ENCODE data around the gene CMPK2. TPM values are rescaled to one million over a fixed set of nuclear protein-coding genes. Genes with fewer than 3 reads are reported as not detected.
A peak's percentile ranks its signal among the peaks of the same experiment; 100 is the strongest.

Gene CMPK2
- total RNA-seq (1 to 10 TPM; 2.5 to 4.3 (median 3.5) TPM), polyA plus RNA-seq (1 to 10 TPM; 1.7 to 2.4 TPM)

- H3K4me3 ChIP-seq, result peak within 1 kb of the TSS; percentile 48 to 89 (median 86)
- 0% methylated on average over 101 to 115 of the region's 115 CpGs for WGBS, 2 donors
- no peaks in the 10 kb centered on the region for H3K27me3 ChIP-seq
- TF ChIP-seq CTCF (IDR thresholded peaks at IDR 0.05), result no peak
- H3K9me3 ChIP-seq, result no peaks in the 10 kb centered on the region
- DNase-seq (peak; percentile 68 to 90 (median 73)), ATAC-seq (peak; percentile 79 to 84 (median 82)), FAIRE-seq (no peak)
- intact Hi-C loops (cut with DNase I), result no loop called here
- no peaks in the 10 kb centered on the region for H3K36me3 ChIP-seq
- H3K4me1 ChIP-seq, result peaks cover 0 to 5% (median 0%) of the 10 kb centered on the region in 3 donors
- peak within 1 kb of the TSS; percentile 85 to 91 (median 87) for H3K27ac ChIP-seq
Observed at GRCh38 chr2:6865346-6866274, at the start of gene CMPK2. Gene CMPK2 (minus strand): TSS chr2:6865907. CDS start chr2:6865696, 211 bp downstream.

- no peak for FAIRE-seq
- intact Hi-C loops (cut with DNase I), result loop anchor here in 1 of 3 donors (5.0 kb wide), 1 partner anchor 117 kb away; no protein-coding TSS in a partner anchor
Observed at GRCh38 chr2:6915399-6915798, 49.7 kb upstream of the CMPK2 start.

GRCh38 chr2:6914828-6915227 is 49.1 kb upstream of the CMPK2 start:
- no peaks in the 10 kb centered on the region for H3K36me3 ChIP-seq
- peaks cover 1 to 14% (median 5%) of the 10 kb centered on the region in 3 donors for H3K4me1 ChIP-seq
- intact Hi-C loops (cut with DNase I), result loop anchor here in 1 of 3 donors (5.0 kb wide), 1 partner anchor 117 kb away; no protein-coding TSS in a partner anchor
- DNase-seq (peak in 1 of 6 donors; percentile 59), FAIRE-seq (no peak), ATAC-seq (peak in 3 of 4 donors; percentile 9 to 33 (median 15))
- 75 to 83% methylated on average over 3 of the region's 3 CpGs for WGBS, 2 donors
- H3K9me3 ChIP-seq, result no peaks in the 10 kb centered on the region
- H3K4me3 ChIP-seq, result no peak overlapping the region
- TF ChIP-seq CTCF (IDR thresholded peaks at IDR 0.05), result no peak
- no peak overlapping the region for H3K27ac ChIP-seq
- H3K27me3 ChIP-seq, result no peaks in the 10 kb centered on the region

More at GRCh38 chr2:6915399-6915798, 49.7 kb upstream of the CMPK2 start:
- DNase-seq, result no peak
- H3K4me1 ChIP-seq, result peaks cover 7 to 20% (median 10%) of the 10 kb centered on the region in 3 donors
- TF ChIP-seq CTCF (IDR thresholded peaks at IDR 0.05), result no peak
- H3K27me3 ChIP-seq, result no peaks in the 10 kb centered on the region
- no peak overlapping the region for H3K4me3 ChIP-seq
- 89 to 92% methylated on average over 2 of the region's 2 CpGs for WGBS, 2 donors
- no peak overlapping the region for H3K27ac ChIP-seq
- no peaks in the 10 kb centered on the region for H3K9me3 ChIP-seq
- no peak for ATAC-seq
- H3K36me3 ChIP-seq, result no peaks in the 10 kb centered on the region

- TF ChIP-seq CTCF (IDR thresholded peaks at IDR 0.05), result no peak
- no peak overlapping the region for H3K27ac ChIP-seq
- H3K4me3 ChIP-seq, result no peak overlapping the region
- H3K4me1 ChIP-seq, result peaks cover 0 to 5% (median 5%) of the 10 kb centered on the region in 3 donors
- no peaks in the 10 kb centered on the region for H3K9me3 ChIP-seq
- WGBS, 2 donors, result 91 to 95% methylated on average over 9 of the region's 9 CpGs
- H3K36me3 ChIP-seq, result no peaks in the 10 kb centered on the region
- ATAC-seq, result no peak
- no peaks in the 10 kb centered on the region for H3K27me3 ChIP-seq
- no peak for DNase-seq
- FAIRE-seq, result no peak
- intact Hi-C loops (cut with DNase I), result no loop called here
Observed at GRCh38 chr2:6913415-6914157, 47.9 kb upstream of the CMPK2 start.

Measured in pancreas (tissue), 10 donors.